PFSK-1 (cell line): ENCODE measurements around the gene ZNF79.

Source experiments
- FOXP2 ChIP-seq: optimal IDR thresholded peaks from 2 replicates; pipeline ENCODE3; 2011; ENCODE audit warnings: borderline replicate concordance, control low read depth, inconsistent platforms; ENCODE audit not compliant: insufficient read depth; ENCODE audit errors: extremely low read length, extremely low read depth
- POLR2AphosphoS5 ChIP-seq: IDR thresholded peaks from 2 replicates; pipeline ENCODE4 v1.6.1; 2012; ENCODE audit warnings: low read depth, mild to moderate bottlenecking, control low read depth, low read length, moderate library complexity
- SIN3A ChIP-seq: IDR thresholded peaks from 2 replicates; pipeline ENCODE4 v1.6.1; 2012; ENCODE audit warnings: mild to moderate bottlenecking, low read length, moderate library complexity, borderline replicate concordance; ENCODE audit not compliant: insufficient read depth
- TAF1 ChIP-seq: IDR thresholded peaks from 2 replicates; pipeline ENCODE4 v1.6.1; 2012; ENCODE audit warnings: low read length, control low read depth, borderline replicate concordance; ENCODE audit not compliant: insufficient read depth
- TF ChIP-seq, protein P1 (sequence below), 2 experiments: IDR thresholded peaks; 2 replicates each; pipeline versions ENCODE4 v1.6.1 to v1.8.0; 2011 to 2012; ENCODE audit warnings: low read depth in 2 of 2, low read length in 2 of 2, control low read depth in 1 of 2, inconsistent platforms in 1 of 2, mild to moderate bottlenecking in 1 of 2, moderate library complexity in 1 of 2; ENCODE audit not compliant: insufficient read depth in 1 of 2

Gene ZNF79

DNA sequence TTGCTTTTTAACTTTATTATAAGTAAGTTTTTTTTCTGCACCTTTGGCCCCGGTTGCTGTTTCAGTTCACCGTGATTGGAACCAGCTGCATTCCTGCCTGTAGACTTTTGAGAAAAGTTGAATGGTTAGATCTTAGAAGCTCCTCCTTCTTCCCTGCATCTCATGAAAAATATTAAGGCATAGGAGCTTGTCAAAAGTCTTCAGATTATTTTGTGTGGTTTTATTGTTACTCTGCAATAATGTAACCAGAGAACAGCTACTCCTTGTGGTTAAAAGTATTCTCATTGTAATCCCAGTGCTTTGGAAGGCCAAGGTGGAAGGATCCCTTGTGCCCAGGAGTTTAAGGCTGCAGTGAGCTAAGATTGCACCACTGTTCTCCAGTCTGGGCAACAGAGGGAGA lies 30.5 kb upstream of the ZNF79 start:
- TF ChIP-seq POLR2AphosphoS5 = no peak
- no peak for TF ChIP-seq TAF1
- no peak for TF ChIP-seq FOXP2
- TF ChIP-seq SIN3A = no peak
- TF ChIP-seq, protein P1, sequence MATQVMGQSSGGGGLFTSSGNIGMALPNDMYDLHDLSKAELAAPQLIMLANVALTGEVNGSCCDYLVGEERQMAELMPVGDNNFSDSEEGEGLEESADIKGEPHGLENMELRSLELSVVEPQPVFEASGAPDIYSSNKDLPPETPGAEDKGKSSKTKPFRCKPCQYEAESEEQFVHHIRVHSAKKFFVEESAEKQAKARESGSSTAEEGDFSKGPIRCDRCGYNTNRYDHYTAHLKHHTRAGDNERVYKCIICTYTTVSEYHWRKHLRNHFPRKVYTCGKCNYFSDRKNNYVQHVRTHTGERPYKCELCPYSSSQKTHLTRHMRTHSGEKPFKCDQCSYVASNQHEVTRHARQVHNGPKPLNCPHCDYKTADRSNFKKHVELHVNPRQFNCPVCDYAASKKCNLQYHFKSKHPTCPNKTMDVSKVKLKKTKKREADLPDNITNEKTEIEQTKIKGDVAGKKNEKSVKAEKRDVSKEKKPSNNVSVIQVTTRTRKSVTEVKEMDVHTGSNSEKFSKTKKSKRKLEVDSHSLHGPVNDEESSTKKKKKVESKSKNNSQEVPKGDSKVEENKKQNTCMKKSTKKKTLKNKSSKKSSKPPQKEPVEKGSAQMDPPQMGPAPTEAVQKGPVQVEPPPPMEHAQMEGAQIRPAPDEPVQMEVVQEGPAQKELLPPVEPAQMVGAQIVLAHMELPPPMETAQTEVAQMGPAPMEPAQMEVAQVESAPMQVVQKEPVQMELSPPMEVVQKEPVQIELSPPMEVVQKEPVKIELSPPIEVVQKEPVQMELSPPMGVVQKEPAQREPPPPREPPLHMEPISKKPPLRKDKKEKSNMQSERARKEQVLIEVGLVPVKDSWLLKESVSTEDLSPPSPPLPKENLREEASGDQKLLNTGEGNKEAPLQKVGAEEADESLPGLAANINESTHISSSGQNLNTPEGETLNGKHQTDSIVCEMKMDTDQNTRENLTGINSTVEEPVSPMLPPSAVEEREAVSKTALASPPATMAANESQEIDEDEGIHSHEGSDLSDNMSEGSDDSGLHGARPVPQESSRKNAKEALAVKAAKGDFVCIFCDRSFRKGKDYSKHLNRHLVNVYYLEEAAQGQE (IDR thresholded peaks at IDR 0.05; ENCODE audit: insufficient read depth in 1 of 2, low read depth in 2 of 2, low read length in 2 of 2) = no peak

- TF ChIP-seq, protein P1 (IDR thresholded peaks at IDR 0.05; ENCODE audit: insufficient read depth in 1 of 2, low read depth in 2 of 2, low read length in 2 of 2) = no peak
- no peak for TF ChIP-seq TAF1
Observed at GRCh38 chr9:127395497-127396252, 28.5 kb upstream of the ZNF79 start.

DNA sequence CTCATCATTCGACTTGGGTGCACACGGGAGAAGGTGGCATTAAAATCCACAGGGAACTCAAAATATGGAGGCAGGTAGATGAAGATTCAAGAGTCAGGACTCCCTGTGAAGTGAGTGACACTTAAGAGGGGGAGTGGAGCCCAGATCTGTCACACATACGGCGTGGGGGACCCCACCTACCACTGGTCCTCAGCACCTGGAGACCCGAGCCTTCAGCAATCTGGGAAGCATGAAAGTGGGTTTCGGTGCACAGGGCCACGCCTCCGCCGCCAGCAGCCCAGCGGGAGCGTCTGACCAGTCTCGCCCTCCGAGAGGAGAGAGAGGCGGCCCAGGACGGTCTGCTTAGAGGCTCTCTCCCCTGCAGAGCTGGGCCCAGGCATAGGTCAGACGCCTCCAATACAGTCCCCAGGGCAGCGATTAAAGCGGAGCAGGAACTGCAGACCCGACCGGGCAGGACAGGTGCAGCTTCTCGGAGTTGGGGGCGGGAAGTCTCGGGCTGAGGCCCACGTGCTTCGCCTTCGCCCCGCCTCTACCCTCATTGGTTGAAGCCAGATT lies 27.9 kb upstream of the ZNF79 start:
- TF ChIP-seq POLR2AphosphoS5 (no peak), SIN3A (peak; percentile 83; the same call in 1 of the 2 replicates), FOXP2 (no peak), TAF1 (no peak)
- TF ChIP-seq, protein P1 (IDR thresholded peaks at IDR 0.05; ENCODE audit: insufficient read depth in 1 of 2, low read depth in 2 of 2, low read length in 2 of 2) = no peak

DNA sequence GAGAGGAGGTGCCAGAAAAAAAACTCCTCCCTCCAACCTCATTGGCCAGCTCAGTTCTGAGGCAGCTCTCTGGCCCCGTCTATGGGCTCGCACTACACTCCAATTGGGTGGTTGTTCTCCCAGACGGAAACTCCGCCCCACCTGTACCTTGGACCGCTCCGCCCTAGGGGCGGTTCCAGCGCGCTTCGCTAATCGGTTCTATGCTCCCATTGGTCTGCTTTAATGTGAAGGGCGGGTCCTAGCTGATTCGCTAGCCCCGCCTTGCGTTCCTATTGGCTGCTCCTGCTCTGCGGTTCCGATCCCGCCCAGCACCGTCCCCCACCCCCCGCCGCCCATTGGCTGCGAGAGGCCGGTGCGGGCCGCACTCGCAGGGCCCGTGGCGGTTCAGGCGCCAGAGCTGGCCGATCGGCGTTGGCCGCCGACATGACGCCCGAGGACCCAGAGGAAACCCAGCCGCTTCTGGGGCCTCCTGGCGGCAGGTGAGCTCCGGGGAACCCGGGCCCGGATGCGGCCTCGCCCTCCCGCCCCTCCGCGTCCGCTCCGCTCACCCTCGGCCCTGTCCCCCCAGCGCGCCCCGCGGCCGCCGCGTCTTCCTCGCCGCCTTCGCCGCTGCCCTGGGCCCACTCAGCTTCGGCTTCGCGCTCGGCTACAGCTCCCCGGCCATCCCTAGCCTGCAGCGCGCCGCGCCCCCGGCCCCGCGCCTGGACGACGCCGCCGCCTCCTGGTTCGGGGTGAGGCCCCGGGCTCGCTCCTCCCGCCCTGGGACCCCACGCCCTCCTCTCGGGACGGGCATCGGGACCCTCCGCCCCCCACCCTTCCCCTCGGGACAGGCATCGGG lies 27.2 kb upstream of the ZNF79 start, which contains the start of gene SLC2A8:
SLC2A8 (plus strand) TSS at position 362 of the 838 bp plus-strand sequence; CDS start at position 424, 62 bp downstream.
- TF ChIP-seq FOXP2 (no peak), POLR2AphosphoS5 (peak; percentile 60), TAF1 (peak; percentile 81; the same call in 1 of the 2 replicates), SIN3A (no peak)
- TF ChIP-seq, protein P1 (IDR thresholded peaks at IDR 0.05; ENCODE audit: insufficient read depth in 1 of 2, low read depth in 2 of 2, low read length in 2 of 2) = no peak
